Left cardiac atrium (tissue), 4 donors: ENCODE data around the gene STAMBPL1. TPM values are rescaled to one million over a fixed set of nuclear protein-coding genes. Genes with fewer than 3 reads are reported as not detected.

Experiments
- ATAC-seq, 2 donors: fragments of 200-7000 bp; cut with Tn5 transposase; one replicate each; pipeline ENCODE4 v1.9.1; 2020; ENCODE audit warnings: mild to moderate bottlenecking in 2 of 2, moderate library complexity in 2 of 2
- DNase-seq: peaks from one replicate; pipeline ENCODE4 v3.0.0-alpha.2; 2020
- intact Hi-C, 2 donors: fragments of 100-400 bp; cut with DNase I; formaldehyde crosslinking; loops; one replicate each; pipeline versions ENCODE4 v1.14.1 to v1.15.1; 2022 to 2023
- total RNA-seq, 2 donors: library from RNA; stranded (reverse); fragmentation: NEBNext Ultra II Directional; extraction: Animal tissue kit (Norgen Biotek cat#: 25700); gene quantifications; one replicate each; pipeline ENCODE4 v1.2.1, GENCODE V29; 2021
- donor health status: DM: no; HTN: yes; CAD: no.
- donor health status: DM: no; HTN: yes; CAD: no; lungs with severe emphysema.
- donor health status: DM: yes; HTN: yes; CAD: no.
- donor health status: Dilated cardiomyopathy.

STAMBPL1 gene
- total RNA-seq, 2 donors from 2014 or later, result 7.8 to 8.1 TPM

DNA sequence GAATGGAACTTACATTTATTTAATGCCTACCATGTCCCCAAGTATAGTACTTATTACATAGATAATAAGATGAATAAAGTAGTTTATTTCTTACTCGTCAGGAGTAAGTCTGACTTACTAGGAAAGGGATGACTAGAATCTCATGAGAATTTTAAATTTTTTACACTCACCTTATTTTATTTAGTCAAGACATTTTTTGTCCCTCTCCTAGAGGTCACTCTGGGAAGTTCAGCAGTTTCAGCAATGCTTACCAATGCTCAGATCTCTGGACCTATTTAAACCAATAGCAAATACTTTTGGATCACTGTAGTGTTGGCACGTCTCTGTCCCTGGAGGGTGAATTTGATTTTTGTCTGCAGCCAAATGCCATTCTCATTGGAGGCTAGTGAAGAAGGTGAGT lies 83.3 kb downstream of the STAMBPL1 start:
- DNase-seq (no peak), ATAC-seq (no peak)
- intact Hi-C loops, result no loop called here

DNA sequence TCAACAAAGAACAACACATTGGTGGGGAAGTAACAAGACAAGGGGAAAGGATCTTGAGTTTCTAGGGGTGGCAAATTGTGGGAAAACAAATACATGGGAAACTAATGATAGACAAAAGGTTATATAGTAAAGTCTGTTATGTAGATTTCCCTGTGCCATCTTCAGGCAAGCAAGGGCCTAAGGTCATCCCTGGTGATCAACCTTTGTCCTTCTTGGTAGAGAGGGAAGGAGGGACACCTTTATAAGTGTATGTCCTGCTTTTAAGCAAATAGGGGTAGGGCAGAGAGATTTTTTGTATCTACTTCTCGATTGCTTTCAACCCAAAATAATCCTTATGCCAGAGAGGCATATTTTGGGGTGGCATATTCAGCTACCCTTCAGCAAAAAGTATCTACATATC lies 84.3 kb downstream of the STAMBPL1 start:
- intact Hi-C loops, result no loop called here
- ATAC-seq, result no peak
- no peak for DNase-seq

DNA sequence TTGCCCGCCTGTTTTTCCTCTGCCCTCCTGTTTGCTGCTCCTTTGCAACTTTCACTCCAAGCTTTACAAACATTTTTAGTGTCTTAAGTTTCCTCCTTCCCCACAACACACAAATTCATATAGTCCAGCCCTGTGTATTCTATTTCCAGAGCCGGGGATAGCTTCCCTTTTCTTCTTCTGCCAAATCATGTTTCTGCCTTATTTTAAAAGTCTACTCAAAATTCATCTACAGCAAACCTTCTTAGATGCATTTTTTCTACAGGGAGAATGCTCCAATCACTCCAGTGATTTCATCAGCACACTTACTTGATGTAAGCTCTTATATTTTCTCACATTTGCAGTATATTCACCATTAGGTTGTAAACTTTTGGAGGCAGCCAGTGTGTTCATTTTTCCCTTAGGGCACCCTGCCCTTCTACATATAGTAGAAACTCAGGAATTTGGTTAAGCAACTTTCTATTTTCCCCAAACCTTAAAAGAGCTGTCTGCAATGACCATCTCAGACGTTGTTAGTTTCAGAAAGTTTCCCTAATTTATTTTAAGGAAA lies 84.9 kb downstream of the STAMBPL1 start:
- intact Hi-C loops, result no loop called here
- no peak for DNase-seq

DNA sequence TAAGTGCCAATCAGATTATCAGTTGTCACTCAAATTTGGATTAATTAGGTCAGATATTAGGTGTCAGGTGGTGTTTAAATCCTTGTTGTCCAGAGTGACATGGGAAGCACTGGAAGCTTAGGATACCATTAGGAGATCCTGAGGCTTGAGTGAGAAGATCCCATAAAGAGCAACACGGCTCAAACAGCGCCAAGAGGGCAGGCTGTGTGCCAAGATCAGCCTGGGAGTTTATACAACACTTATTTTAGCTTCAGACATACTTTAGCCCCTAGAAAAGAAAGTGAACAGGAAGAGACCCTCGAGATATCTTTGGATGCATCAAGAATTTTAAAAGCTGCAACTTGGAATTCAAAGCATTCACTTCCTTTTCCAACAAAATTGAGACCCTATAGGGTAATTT lies 86.8 kb downstream of the STAMBPL1 start:
- DNase-seq, result peak; percentile 55
- ATAC-seq, result peak; percentile 38 to 64
- intact Hi-C loops, result no loop called here

More for the DNA sequence above, 84.9 kb downstream of the STAMBPL1 start:
- no peak for ATAC-seq

DNA sequence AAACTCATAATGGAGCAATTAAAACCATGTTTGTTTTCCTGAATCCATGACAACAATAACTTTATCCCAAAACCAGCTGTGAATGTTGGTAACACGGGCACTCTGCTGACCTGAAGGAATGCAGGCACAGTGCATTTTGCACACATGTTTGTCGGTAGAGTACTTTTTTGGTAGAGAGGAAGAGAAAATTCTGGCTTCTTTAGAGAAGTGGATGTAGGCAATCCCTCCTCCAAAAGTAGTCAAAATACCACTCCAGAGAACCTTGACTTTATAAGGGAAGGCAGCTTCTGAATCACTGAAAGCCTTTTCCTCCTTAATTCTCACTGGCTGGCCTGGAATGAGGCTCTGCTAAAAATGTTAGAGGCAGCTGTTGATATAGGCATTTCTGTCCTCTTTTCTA lies 88.3 kb downstream of the STAMBPL1 start:
- intact Hi-C loops, result no loop called here
- DNase-seq (no peak), ATAC-seq (peak in 1 of 2 donors; percentile 47)

DNA sequence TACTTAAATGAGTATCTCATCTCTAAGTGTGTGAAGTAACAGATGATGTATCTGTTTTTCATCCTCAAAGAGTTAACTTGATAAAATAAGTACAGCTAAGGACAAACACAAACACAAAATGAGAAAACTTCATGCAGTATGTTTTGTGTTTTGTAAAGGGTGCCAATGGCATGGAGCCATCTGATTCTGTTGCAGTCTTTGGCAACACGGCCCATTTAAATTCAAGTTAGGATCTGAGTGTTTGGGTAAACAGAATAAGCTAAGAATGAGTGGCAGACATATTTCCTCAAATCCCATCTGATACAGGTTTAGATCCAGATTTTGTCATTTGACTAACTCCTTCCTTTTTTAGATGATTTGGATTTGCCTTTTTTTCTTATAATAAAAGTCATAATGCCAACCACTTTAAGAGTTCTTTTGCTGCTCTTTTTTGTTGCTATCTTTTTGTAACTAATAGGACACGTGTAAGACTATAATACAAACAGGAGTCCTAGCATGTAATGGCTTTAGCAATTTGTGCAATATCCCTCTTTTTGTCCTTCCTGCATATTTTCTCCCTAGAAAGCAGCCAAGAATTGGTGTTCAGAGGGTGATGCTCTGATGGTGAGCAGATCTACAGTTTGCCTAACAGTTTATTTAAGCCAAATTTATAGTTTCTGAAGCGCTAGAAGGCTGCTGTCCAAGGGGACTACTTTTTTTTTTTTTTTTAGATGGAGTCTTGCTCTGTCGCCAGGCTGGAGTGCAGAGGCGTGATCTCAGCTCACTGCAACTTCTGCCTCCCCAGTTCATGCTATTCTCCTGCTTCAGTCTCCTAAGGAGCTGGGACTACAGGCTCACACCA lies 91.4 kb downstream of the STAMBPL1 start:
- no peak for DNase-seq
- intact Hi-C loops, result no loop called here
- ATAC-seq, result peak; percentile 31 to 45

Other genes starting within 250 kb of the STAMBPL1 start
- not detected for gene LIPF, start 215.8 kb upstream of the STAMBPL1 start, total RNA-seq
- gene LIPK, start 174.0 kb upstream of the STAMBPL1 start, total RNA-seq, result not detected
- not detected for gene LIPN, start 120.2 kb upstream of the STAMBPL1 start, total RNA-seq
- gene LIPM, start 77.5 kb upstream of the STAMBPL1 start, total RNA-seq, result under 1 TPM in 1 of 2 donors, not detected in 1; 0.18 TPM
- not detected for gene ANKRD22, start 28.4 kb upstream of the STAMBPL1 start, total RNA-seq
- 1,000 to 10,000 TPM; 1,100 to 1,897 TPM for gene ACTA2, start 72.5 kb downstream of the STAMBPL1 start, total RNA-seq
- 1 to 10 TPM; 6.6 to 8.1 TPM for gene FAS, start 110.6 kb downstream of the STAMBPL1 start, total RNA-seq